HFFc6 (cell line): ENCODE measurements around the gene COMTD1. TPM values are rescaled to one million over a fixed set of nuclear protein-coding genes. Genes with fewer than 3 reads are reported as not detected.
A peak's percentile ranks its signal among the peaks of the same experiment; 100 is the strongest.

ENCODE experiments used
- DNase-seq: peaks from one replicate; pipeline ENCODE4 v3.0.0-alpha.2; 2018
- H3K27ac Mint-ChIP-seq: 2 replicates; pipeline ENCODE4 v1.8.0; 2020; ENCODE audit warnings: mild to moderate bottlenecking, mixed read lengths
- H3K27me3 Mint-ChIP-seq: 2 replicates; pipeline ENCODE4 v1.8.0; 2021; ENCODE audit warnings: mild to moderate bottlenecking, moderate library complexity, mixed read lengths; ENCODE audit not compliant: insufficient read depth
- H3K36me3 Mint-ChIP-seq: 2 replicates; pipeline ENCODE4 v1.8.0; 2021; ENCODE audit warnings: low read depth, mixed read lengths
- H3K4me1 Mint-ChIP-seq: 2 replicates; pipeline ENCODE4 v1.8.0; 2020; ENCODE audit warnings: low read depth, mixed read lengths
- H3K4me3 Mint-ChIP-seq: 2 replicates; pipeline ENCODE4 v1.8.0; 2020; ENCODE audit warnings: mild to moderate bottlenecking, moderate library complexity, mixed read lengths
- H3K9me3 Mint-ChIP-seq: 2 replicates; pipeline ENCODE4 v1.8.0; 2020; ENCODE audit warnings: mild to moderate bottlenecking, mixed read lengths
- CTCF ChIP-seq: fragments of 200-600 bp; sonication (generic); IDR thresholded peaks from 2 replicates; pipeline ENCODE4 v1.5.0; 2021; ENCODE audit warnings: antibody characterized with exemption, mild to moderate bottlenecking
- total RNA-seq, 6 experiments: library from RNA; stranded (reverse); fragmentation: NEBNext Ultra II Directional; extraction: Animal tissue kit (Norgen Biotek cat#: 25700); gene quantifications; 2 replicates in 1 of 6; 3 replicates in 5 of 6; pipeline ENCODE4 v1.2.3, GENCODE V29; 2021

Gene COMTD1
- total RNA-seq, 6 experiments from 2014 or later, result 5.6 to 9.5 (median 8.0) TPM

- Mint-ChIP-seq H3K27ac (no peak overlapping the region), H3K4me3 (peak overlapping the region; percentile 72; the same call in 1 of the 2 replicates), H3K27me3 (peaks cover 12% of the 10 kb centered on the region), H3K9me3 (no peaks in the 10 kb centered on the region), H3K4me1 (peaks cover 16% of the 10 kb centered on the region), H3K36me3 (peaks cover 8% of the 10 kb centered on the region)
- TF ChIP-seq CTCF, result no peak; the same call in none of the 2 replicates
- no peak for DNase-seq
Observed at GRCh38 chr10:75236178-75236825, 545 bp upstream of the COMTD1 start.

GRCh38 chr10:75234683-75235374 is 928 bp downstream of the COMTD1 start:
- TF ChIP-seq CTCF, result peak; percentile 26; the same call in 1 of the 2 replicates
- H3K27me3 Mint-ChIP-seq, result peaks cover 7% of the 10 kb centered on the region
- peaks cover 17% of the 10 kb centered on the region for H3K36me3 Mint-ChIP-seq
- H3K27ac Mint-ChIP-seq, result peak overlapping the region; percentile 31; the same call in 1 of the 2 replicates
- no peaks in the 10 kb centered on the region for H3K9me3 Mint-ChIP-seq
- peaks cover 28% of the 10 kb centered on the region for H3K4me1 Mint-ChIP-seq
- H3K4me3 Mint-ChIP-seq, result peak overlapping the region; percentile 73; the same call in 1 of the 2 replicates
- no peak for DNase-seq

GRCh38 chr10:75234017-75234682 is 1.6 kb downstream of the COMTD1 start:
- no peak for TF ChIP-seq CTCF
- Mint-ChIP-seq H3K9me3 (no peaks in the 10 kb centered on the region), H3K27ac (peak overlapping the region; percentile 62), H3K27me3 (peaks cover 5% of the 10 kb centered on the region), H3K4me3 (peak overlapping the region; percentile 73), H3K36me3 (peaks cover 20% of the 10 kb centered on the region), H3K4me1 (peaks cover 34% of the 10 kb centered on the region)
- peak; percentile 88 for DNase-seq

GRCh38 chr10:75233444-75234016 is 2.2 kb downstream of the COMTD1 start:
- Mint-ChIP-seq H3K27ac (peak overlapping the region; percentile 62), H3K4me1 (peaks cover 41% of the 10 kb centered on the region), H3K4me3 (peak overlapping the region; percentile 11; the same call in 1 of the 2 replicates), H3K36me3 (peaks cover 26% of the 10 kb centered on the region), H3K9me3 (no peaks in the 10 kb centered on the region), H3K27me3 (peaks cover 7% of the 10 kb centered on the region)
- no peak for DNase-seq
- no peak for TF ChIP-seq CTCF

- Mint-ChIP-seq H3K4me1 (peaks cover 50% of the 10 kb centered on the region), H3K36me3 (peaks cover 28% of the 10 kb centered on the region), H3K9me3 (no peaks in the 10 kb centered on the region), H3K27ac (peak overlapping the region; percentile 30), H3K27me3 (peaks cover 7% of the 10 kb centered on the region; the same call in 1 of the 2 replicates), H3K4me3 (no peak overlapping the region)
- DNase-seq, result no peak
- TF ChIP-seq CTCF, result no peak
Observed at GRCh38 chr10:75231672-75232581, 3.8 kb downstream of the COMTD1 start.
